Activated T-cell treated with anti-CD3 and anti-CD28 coated beads, Interleukin-2, amount 50 U/mL, for 24 hours (primary cell): ENCODE data around the gene AGAP6.
A peak's percentile ranks its signal among the peaks of the same experiment; 100 is the strongest.
"Not testable (repeated sequence)": the region's sequence is repeated elsewhere in the genome, so short reads cannot be mapped to it uniquely, and the experiment has no call there.

Experiments
- DNase-seq: peaks from one replicate; pipeline ENCODE4 v3.0.0-alpha.2; 2020
- H3K27ac Mint-ChIP-seq: 2 replicates; pipeline ENCODE4 v1.8.0; 2020; ENCODE audit warnings: mild to moderate bottlenecking, mixed read lengths
- H3K27me3 Mint-ChIP-seq: 2 replicates; pipeline ENCODE4 v1.8.0; 2020; ENCODE audit warnings: mixed read lengths
- H3K36me3 Mint-ChIP-seq: 2 replicates; pipeline ENCODE4 v1.8.0; 2020; ENCODE audit warnings: low read depth, mixed read lengths
- H3K4me1 Mint-ChIP-seq: 2 replicates; pipeline ENCODE4 v1.8.0; 2020; ENCODE audit warnings: low read depth, mixed read lengths
- H3K4me3 Mint-ChIP-seq: 2 replicates; pipeline ENCODE4 v1.8.0; 2020; ENCODE audit warnings: mild to moderate bottlenecking, moderate library complexity, mixed read lengths
- H3K9me3 Mint-ChIP-seq: 2 replicates; pipeline ENCODE4 v1.8.0; 2020; ENCODE audit warnings: mixed read lengths

AGAP6 gene

GRCh38 chr10:49988376-49988775, at the start of gene AGAP6:
Gene AGAP6 (plus strand): TSS chr10:49988406. CDS start chr10:49988716, 310 bp downstream.
- not testable (repeated sequence) for H3K4me1 Mint-ChIP-seq, H3K4me3 Mint-ChIP-seq, DNase-seq, H3K27me3 Mint-ChIP-seq, H3K9me3 Mint-ChIP-seq, H3K27ac Mint-ChIP-seq
- peaks cover 44% of the 10 kb centered on the region for H3K36me3 Mint-ChIP-seq

- Mint-ChIP-seq H3K4me3 (peak within 1 kb of the TSS; percentile 99), H3K27ac (peak within 1 kb of the TSS; percentile 97), H3K4me1 (peaks cover 37% of the 10 kb centered on the region), H3K36me3 (peaks cover 47% of the 10 kb centered on the region)
- not testable (repeated sequence) for H3K27me3 Mint-ChIP-seq, H3K9me3 Mint-ChIP-seq
- peak; percentile 87 for DNase-seq
Observed at GRCh38 chr10:49941447-49942338, 46.5 kb upstream of the AGAP6 start, which contains the start of the genes PARG and TIMM23B. Gene PARG (minus strand): TSS chr10:49942027. CDS start chr10:49941725, 302 bp downstream. Gene TIMM23B (plus strand): TSS chr10:49942053. CDS start chr10:49942195, 142 bp downstream.

GRCh38 chr10:49942339-49942705, 45.9 kb upstream of the AGAP6 start:
- not testable (repeated sequence) for H3K9me3 Mint-ChIP-seq, DNase-seq, H3K27me3 Mint-ChIP-seq
- peak overlapping the region; percentile 97 for H3K27ac Mint-ChIP-seq
- H3K4me1 Mint-ChIP-seq, result peaks cover 39% of the 10 kb centered on the region
- H3K36me3 Mint-ChIP-seq, result peaks cover 52% of the 10 kb centered on the region
- H3K4me3 Mint-ChIP-seq, result peak overlapping the region; percentile 99

- not testable (repeated sequence) for H3K27me3 Mint-ChIP-seq, H3K9me3 Mint-ChIP-seq, DNase-seq
- Mint-ChIP-seq H3K4me3 (peak overlapping the region; percentile 99), H3K27ac (peak overlapping the region; percentile 80), H3K4me1 (peaks cover 33% of the 10 kb centered on the region), H3K36me3 (peaks cover 56% of the 10 kb centered on the region)
Observed at GRCh38 chr10:49943607-49944006, 44.6 kb upstream of the AGAP6 start.

- DNase-seq, H3K27ac Mint-ChIP-seq, H3K9me3 Mint-ChIP-seq, H3K27me3 Mint-ChIP-seq, H3K4me3 Mint-ChIP-seq: not testable (repeated sequence)
- H3K4me1 Mint-ChIP-seq, result peaks cover 27% of the 10 kb centered on the region
- peaks cover 58% of the 10 kb centered on the region for H3K36me3 Mint-ChIP-seq
Observed at GRCh38 chr10:49948142-49948541, 40.1 kb upstream of the AGAP6 start.

GRCh38 chr10:49948737-49949136, 39.5 kb upstream of the AGAP6 start:
- DNase-seq, H3K4me3 Mint-ChIP-seq, H3K27ac Mint-ChIP-seq, H3K27me3 Mint-ChIP-seq, H3K9me3 Mint-ChIP-seq: not testable (repeated sequence)
- Mint-ChIP-seq H3K4me1 (peaks cover 25% of the 10 kb centered on the region), H3K36me3 (peaks cover 58% of the 10 kb centered on the region)

- H3K9me3 Mint-ChIP-seq, H3K4me3 Mint-ChIP-seq, H3K27me3 Mint-ChIP-seq, H3K27ac Mint-ChIP-seq, DNase-seq: not testable (repeated sequence)
- Mint-ChIP-seq H3K4me1 (peaks cover 10% of the 10 kb centered on the region), H3K36me3 (peaks cover 64% of the 10 kb centered on the region)
Observed at GRCh38 chr10:49952006-49952405, 36.2 kb upstream of the AGAP6 start.

- DNase-seq, H3K9me3 Mint-ChIP-seq, H3K4me1 Mint-ChIP-seq, H3K27ac Mint-ChIP-seq, H3K4me3 Mint-ChIP-seq, H3K27me3 Mint-ChIP-seq: not testable (repeated sequence)
- H3K36me3 Mint-ChIP-seq, result peaks cover 66% of the 10 kb centered on the region
Observed at GRCh38 chr10:49953122-49953521, 35.1 kb upstream of the AGAP6 start.

GRCh38 chr10:49970331-49970857, 17.8 kb upstream of the AGAP6 start:
- H3K4me1 Mint-ChIP-seq, H3K4me3 Mint-ChIP-seq, DNase-seq, H3K9me3 Mint-ChIP-seq, H3K27ac Mint-ChIP-seq, H3K27me3 Mint-ChIP-seq: not testable (repeated sequence)
- H3K36me3 Mint-ChIP-seq, result peaks cover 41% of the 10 kb centered on the region

GRCh38 chr10:49971466-49971865, 16.7 kb upstream of the AGAP6 start:
- not testable (repeated sequence) for H3K9me3 Mint-ChIP-seq, H3K27me3 Mint-ChIP-seq, H3K4me3 Mint-ChIP-seq, H3K4me1 Mint-ChIP-seq, DNase-seq, H3K27ac Mint-ChIP-seq
- peaks cover 38% of the 10 kb centered on the region for H3K36me3 Mint-ChIP-seq

- not testable (repeated sequence) for H3K4me1 Mint-ChIP-seq, H3K9me3 Mint-ChIP-seq, H3K27me3 Mint-ChIP-seq, H3K4me3 Mint-ChIP-seq, DNase-seq, H3K27ac Mint-ChIP-seq
- H3K36me3 Mint-ChIP-seq, result peaks cover 40% of the 10 kb centered on the region
Observed at GRCh38 chr10:49972094-49972493, 16.1 kb upstream of the AGAP6 start.

- not testable (repeated sequence) for H3K27me3 Mint-ChIP-seq, DNase-seq, H3K27ac Mint-ChIP-seq, H3K9me3 Mint-ChIP-seq, H3K4me3 Mint-ChIP-seq
- Mint-ChIP-seq H3K36me3 (peaks cover 37% of the 10 kb centered on the region), H3K4me1 (peaks cover 12% of the 10 kb centered on the region)
Observed at GRCh38 chr10:49977756-49978155, 10.4 kb upstream of the AGAP6 start.

- H3K9me3 Mint-ChIP-seq, H3K27me3 Mint-ChIP-seq, H3K4me1 Mint-ChIP-seq, DNase-seq, H3K4me3 Mint-ChIP-seq, H3K27ac Mint-ChIP-seq: not testable (repeated sequence)
- peaks cover 38% of the 10 kb centered on the region for H3K36me3 Mint-ChIP-seq
Observed at GRCh38 chr10:49987207-49987606, 999 bp upstream of the AGAP6 start.

- H3K9me3 Mint-ChIP-seq, H3K27me3 Mint-ChIP-seq, DNase-seq, H3K4me3 Mint-ChIP-seq, H3K27ac Mint-ChIP-seq, H3K4me1 Mint-ChIP-seq: not testable (repeated sequence)
- H3K36me3 Mint-ChIP-seq, result peaks cover 34% of the 10 kb centered on the region
Observed at GRCh38 chr10:49995321-49995720, 7.1 kb downstream of the AGAP6 start.

- H3K4me3 Mint-ChIP-seq, DNase-seq, H3K9me3 Mint-ChIP-seq, H3K27me3 Mint-ChIP-seq, H3K27ac Mint-ChIP-seq, H3K4me1 Mint-ChIP-seq: not testable (repeated sequence)
- peaks cover 11% of the 10 kb centered on the region for H3K36me3 Mint-ChIP-seq
Observed at GRCh38 chr10:50014024-50014423, 25.8 kb downstream of the AGAP6 start.
